Neutrophil (primary cell): ENCODE data around the gene AIFM1.

Experiments
- H3K27ac ChIP-seq: fragments of 200-600 bp; sonication (generic); 2 replicates; pipeline ENCODE4 v1.5.1; 2016; ENCODE audit warnings: mild to moderate bottlenecking, moderate library complexity
- H3K27me3 ChIP-seq: fragments of 200-600 bp; sonication (generic); 2 replicates; pipeline ENCODE4 v1.6.0; 2016; ENCODE audit warnings: mild to moderate bottlenecking
- H3K36me3 ChIP-seq: fragments of 200-600 bp; sonication (generic); 2 replicates; pipeline ENCODE4 v1.5.1; 2017
- H3K4me1 ChIP-seq, 2 experiments: fragments of 200-600 bp in 1 of 2; sonication (generic) in 1 of 2; 1 replicate in 1 of 2; 2 replicates in 1 of 2; pipeline versions ENCODE4 v1.5.1 to v1.6.1; 2013 to 2016; ENCODE audit warnings: low read depth in 1 of 2, low read length in 1 of 2, mild to moderate bottlenecking in 1 of 2, moderate library complexity in 1 of 2; ENCODE audit not compliant: control insufficient read depth in 1 of 2, insufficient read depth in 1 of 2
- H3K4me3 ChIP-seq, 2 experiments: fragments of 200-600 bp in 1 of 2; sonication (generic) in 1 of 2; 1 replicate in 1 of 2; 2 replicates in 1 of 2; pipeline ENCODE4 v1.5.1; 2013 to 2016; ENCODE audit warnings: low read depth in 1 of 2, low read length in 1 of 2, mild to moderate bottlenecking in 1 of 2, moderate library complexity in 1 of 2
- H3K9me3 ChIP-seq: fragments of 200-600 bp; sonication (generic); 2 replicates; pipeline ENCODE4 v1.5.1; 2016
- CTCF ChIP-seq: fragments of 200-600 bp; sonication (generic); IDR thresholded peaks from 2 replicates; pipeline ENCODE4 v1.5.1; 2016; ENCODE audit warnings: antibody characterized with exemption

Gene AIFM1

DNA sequence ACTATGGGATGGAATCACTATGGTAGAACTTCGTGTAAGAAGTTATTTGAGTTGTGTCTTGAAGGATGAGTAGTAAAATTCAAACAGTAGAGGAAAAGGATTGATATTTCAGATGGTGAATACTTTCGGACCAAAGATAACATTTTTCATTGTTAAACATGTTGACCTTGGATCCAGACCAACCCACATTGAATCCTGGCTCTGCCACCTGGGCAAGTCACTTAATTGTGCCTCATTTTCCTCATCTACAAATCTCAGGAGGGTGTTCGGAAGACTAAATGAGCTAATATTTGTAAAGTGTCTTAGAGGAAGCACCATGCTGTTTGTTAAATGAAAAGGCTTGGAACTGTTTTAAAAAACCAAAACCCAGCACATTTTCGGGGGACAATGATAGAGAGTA is 1.4 kb upstream of the AIFM1 start:
- no peaks in the 10 kb centered on the region for H3K36me3 ChIP-seq
- no peaks in the 10 kb centered on the region for H3K27me3 ChIP-seq
- H3K4me1 ChIP-seq = peaks cover 19 to 20% of the 10 kb centered on the region in 2 experiments
- no peak overlapping the region for H3K4me3 ChIP-seq
- TF ChIP-seq CTCF = no peak
- H3K27ac ChIP-seq = no peak overlapping the region
- no peaks in the 10 kb centered on the region for H3K9me3 ChIP-seq

DNA sequence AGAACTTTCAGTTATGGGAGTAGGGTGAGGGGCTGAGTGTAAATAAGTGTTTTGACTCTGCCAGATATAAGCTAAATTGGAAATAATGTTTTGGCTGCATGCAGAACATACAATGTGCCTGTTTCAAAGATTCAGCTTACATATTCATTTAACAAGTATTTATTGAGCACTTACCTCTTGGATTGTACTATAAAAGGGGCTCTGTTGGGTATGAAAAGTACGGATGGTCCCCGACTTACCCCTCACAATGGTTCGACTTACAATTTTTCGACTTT is 799 bp upstream of the AIFM1 start:
- no peaks in the 10 kb centered on the region for H3K27me3 ChIP-seq

GRCh38 chrX:130165181-130165702 is 399 bp downstream of the AIFM1 start:
- Histone ChIP-seq H3K27ac (peak overlapping the region; percentile 85), H3K9me3 (no peaks in the 10 kb centered on the region), H3K27me3 (no peaks in the 10 kb centered on the region), H3K4me1 (peaks cover 13 to 20% of the 10 kb centered on the region in 2 experiments), H3K36me3 (no peaks in the 10 kb centered on the region), H3K4me3 (peak overlapping the region; percentile 69 to 80)
- TF ChIP-seq CTCF = no peak

More for the DNA sequence above, 799 bp upstream of the AIFM1 start:
- H3K36me3 ChIP-seq = no peaks in the 10 kb centered on the region
- H3K4me1 ChIP-seq = peaks cover 16 to 20% of the 10 kb centered on the region in 2 experiments
- H3K9me3 ChIP-seq = no peaks in the 10 kb centered on the region
- peak overlapping the region; percentile 85 for H3K27ac ChIP-seq
- TF ChIP-seq CTCF = no peak
- peak overlapping the region; percentile 69 to 80 for H3K4me3 ChIP-seq

GRCh38 chrX:130163398-130163797 is 2.2 kb downstream of the AIFM1 start:
- Histone ChIP-seq H3K27me3 (no peaks in the 10 kb centered on the region), H3K9me3 (no peaks in the 10 kb centered on the region), H3K4me3 (no peak overlapping the region), H3K36me3 (no peaks in the 10 kb centered on the region), H3K4me1 (peaks cover 13 to 20% of the 10 kb centered on the region in 2 experiments), H3K27ac (no peak overlapping the region)
- TF ChIP-seq CTCF = no peak

DNA sequence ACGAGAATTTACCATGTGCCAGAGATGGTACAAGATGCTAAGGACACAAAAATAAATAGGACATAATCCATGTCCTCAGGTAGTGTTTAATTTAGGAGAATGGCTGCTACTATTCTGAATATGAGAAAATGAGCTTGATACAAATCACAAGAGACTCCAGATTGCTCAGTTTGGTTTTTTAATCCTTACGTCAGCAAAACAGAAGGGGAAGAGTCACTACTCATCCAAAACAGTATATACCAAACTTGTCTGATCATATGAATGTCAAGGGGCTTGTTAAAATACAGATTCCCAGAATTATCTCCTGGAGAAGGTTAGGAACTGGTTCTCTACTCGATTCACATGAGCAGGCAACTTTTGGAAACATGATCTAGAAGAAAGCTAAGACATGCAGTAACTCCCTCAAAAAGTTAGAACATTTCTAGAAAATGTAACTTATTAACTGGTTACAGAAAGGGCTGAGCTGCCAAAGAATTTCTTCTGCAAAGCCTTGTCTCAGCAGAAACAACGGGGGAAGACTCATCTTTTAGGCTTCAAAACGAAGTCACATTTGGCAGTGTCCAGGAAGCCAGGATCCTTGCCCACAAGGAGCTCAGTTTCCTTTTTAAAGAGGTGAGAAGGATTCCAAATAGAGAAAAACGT is 3.4 kb downstream of the AIFM1 start:
- H3K27ac ChIP-seq = no peak overlapping the region
- H3K27me3 ChIP-seq = no peaks in the 10 kb centered on the region
- TF ChIP-seq CTCF = no peak
- H3K9me3 ChIP-seq = no peaks in the 10 kb centered on the region
- H3K4me3 ChIP-seq = no peak overlapping the region
- H3K4me1 ChIP-seq = peaks cover 13 to 20% of the 10 kb centered on the region in 2 experiments
- no peaks in the 10 kb centered on the region for H3K36me3 ChIP-seq
